GM20431 (cell line): ENCODE data around the gene RAPGEF5.

Source experiments
- in situ Hi-C: fragments of 300-500 bp; cut with MseI, MboI; formaldehyde crosslinking; loops from one replicate; pipeline ENCODE4 v1.15.0; 2020; ENCODE audit warnings: low sequenced_read_pairs; ENCODE audit not compliant: unreplicated experiment

RAPGEF5 gene

DNA sequence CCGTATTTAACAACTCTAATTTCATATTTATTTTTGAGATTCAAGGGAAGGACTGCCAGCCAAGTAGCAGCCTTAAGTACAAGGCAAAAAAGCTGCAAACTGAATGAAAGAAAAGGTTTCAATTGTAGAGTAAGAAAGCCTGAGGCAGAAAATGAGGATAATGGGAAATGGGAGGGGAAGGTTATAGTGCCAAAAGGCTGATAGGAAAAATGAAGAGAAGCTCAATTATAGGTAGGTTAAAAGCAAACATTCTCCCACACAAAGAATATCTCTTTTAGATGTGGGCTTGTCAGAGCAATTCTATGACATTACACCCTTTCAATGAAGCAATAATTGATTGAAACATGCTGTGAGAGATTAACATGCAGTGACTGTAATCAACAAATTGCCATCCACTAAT lies 175.3 kb downstream of the RAPGEF5 start:
- in situ Hi-C loops = no loop called here

DNA sequence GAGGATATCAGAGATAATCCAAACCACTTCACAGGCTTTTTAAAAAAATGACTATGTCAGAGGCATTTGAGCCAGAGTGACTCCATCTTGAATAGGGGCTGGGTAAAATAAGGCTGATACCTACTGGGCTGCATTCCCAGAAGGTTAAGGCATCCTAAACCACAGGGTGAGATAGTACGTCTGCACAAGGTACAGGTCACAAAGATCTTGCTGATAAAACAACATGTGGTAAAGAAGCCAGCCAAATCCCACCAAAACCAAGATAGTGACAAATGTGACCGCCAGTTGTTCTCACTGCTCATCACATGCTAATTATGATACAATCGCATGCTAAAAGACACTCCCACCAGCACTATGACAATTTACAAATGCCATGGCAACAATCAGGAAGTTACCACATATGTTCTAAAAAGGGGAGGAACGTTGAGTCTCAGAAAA lies 177.5 kb downstream of the RAPGEF5 start:
- in situ Hi-C loops = no loop called here

DNA sequence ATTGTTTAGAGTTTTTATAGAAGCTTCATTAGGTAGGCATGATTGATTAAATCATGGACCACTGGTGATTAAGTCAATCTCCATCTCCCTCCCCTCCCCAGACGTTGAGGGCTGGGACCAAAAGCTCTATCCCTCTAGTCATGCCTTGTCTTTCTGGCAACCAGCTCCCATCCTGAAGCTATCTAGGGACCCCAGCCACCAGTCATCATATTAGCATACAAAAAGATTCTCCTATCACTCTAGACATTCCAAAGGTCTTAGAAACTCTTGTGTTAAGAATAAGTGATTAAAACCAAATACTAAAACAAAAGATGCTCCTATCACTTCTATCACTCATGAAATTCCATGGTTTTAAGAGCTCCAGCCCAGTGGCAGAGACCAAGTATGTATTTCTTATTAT lies 178.2 kb downstream of the RAPGEF5 start:
- in situ Hi-C loops = no loop called here

DNA sequence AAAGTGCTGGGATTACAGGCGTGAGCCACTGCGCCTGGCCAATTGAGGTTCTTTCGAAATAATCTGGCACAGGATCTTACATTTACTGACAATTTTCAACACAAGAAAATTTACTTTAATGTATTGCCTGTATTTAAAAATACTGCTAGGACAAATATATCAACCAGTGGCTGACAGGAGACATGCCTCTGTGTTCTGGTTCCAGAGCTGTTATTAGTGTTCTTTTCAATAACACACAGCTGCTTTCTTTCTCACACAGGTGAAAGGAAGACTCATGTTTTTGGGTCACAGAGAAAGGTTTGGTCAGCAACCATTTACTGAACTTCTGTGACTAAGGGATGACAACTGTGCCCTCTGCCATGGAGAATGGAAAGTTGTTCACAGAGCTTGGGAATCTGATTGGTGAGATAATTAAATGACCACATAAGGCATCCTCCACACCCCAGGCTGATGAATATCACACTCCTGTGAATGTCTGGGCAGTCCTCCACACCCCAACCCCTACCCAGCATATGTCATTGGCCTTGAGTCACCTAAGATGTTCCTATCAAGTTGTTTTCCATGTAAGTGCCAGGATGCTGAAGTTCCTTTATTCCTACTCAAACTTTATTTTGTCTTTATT lies 180.1 kb downstream of the RAPGEF5 start:
- in situ Hi-C loops = no loop called here

DNA sequence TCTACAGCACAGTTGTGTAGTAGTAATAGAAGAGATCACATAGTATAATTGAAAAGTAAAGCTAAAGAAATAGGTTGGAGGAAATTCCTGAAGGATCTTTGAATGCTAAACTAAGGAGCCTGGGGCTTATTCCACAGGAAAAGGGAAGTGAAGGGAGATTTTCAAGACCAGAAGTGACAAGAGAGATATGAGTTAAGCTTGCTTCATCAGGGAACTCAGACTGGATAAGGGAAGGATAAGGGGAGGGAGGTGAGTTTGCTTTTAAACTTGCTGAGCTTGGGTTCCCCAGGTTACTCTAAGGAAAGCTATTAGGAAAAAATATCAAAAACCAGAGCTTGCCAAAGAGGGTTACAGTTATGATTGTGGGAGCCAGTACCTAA lies 182.4 kb downstream of the RAPGEF5 start:
- in situ Hi-C loops = no loop called here

DNA sequence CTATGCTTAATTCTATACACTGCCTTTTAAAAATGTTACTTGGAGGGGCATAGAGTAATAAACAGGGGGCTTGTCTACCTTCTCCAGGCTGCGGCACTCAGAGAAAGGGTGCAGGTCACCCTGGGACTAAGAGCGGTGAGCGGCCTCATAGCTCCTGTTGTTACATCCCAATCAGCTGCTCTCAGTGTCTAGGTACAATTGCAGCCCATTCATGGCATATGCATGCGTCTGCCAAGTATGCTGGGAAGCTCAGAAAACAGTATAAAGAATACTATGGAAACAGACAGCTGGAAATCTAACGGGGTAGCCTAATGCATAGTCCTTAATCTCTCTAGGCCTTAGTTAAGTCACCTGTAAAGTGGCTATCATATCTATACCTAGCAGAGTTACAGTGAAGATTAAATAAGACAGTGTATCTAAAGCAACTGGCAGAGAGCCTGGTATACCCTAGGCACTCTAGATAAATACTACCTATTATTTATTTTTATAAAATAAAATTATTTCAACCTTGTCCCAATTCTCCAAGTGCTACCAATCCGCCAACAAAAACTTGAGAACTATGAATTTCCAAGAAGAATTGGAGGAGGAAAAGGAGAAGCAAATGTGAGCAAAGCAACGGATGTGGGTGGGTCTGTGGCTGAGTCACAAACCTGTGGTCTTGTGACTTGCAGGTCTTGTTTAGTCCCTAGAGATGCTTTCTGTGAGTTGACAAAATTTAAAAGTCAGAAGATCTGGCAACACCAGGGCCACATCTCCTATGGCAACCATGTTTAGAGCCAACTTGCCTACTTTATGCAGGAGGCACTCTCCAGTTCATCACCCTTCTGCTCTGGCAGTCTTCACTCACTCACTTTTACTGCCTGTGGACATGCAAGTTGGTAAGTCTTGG lies 183.0 kb downstream of the RAPGEF5 start:
- in situ Hi-C loops = no loop called here

DNA sequence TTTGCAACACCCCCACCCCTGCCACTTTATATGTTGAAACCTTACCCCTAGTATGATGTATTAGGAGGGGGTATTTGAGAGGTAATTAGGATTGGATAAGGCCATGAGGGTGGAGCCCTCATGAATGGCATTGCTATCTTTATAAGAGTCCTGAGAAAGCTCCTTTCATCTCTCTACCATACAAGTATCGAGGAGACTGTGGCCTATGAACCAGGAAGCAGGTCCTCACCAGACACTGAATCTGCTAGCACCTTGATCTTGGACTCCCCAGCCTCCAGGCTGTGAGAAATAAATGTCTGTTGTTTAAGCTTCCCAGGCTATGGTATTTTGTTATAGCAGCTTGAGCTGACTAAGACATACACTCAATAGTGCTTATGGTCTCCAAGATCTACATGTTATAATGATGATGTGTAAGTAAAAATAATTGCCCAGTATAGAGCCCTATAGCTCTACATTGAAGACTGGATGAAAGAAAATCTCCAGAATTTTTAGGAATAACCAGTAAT lies 188.8 kb downstream of the RAPGEF5 start:
- in situ Hi-C loops = no loop called here

DNA sequence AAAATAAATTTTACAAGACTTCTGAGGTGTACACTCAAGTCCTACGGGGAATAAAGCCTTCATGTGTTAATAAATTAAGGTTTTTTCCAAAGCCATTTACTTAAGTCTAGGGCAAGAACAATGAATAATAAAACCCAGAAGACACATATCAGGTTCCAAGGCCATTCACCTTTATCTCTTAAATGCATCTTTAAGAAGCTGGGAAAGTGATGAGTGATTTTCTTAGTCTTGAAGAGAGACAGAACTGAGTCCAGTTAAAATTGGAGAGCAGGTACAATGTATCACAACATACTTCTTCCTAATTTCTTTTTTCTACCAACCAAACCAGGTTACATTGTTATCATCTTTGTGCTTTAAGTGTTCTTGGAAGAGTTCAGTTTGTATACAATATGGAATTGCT lies 189.5 kb downstream of the RAPGEF5 start:
- in situ Hi-C loops = no loop called here

DNA sequence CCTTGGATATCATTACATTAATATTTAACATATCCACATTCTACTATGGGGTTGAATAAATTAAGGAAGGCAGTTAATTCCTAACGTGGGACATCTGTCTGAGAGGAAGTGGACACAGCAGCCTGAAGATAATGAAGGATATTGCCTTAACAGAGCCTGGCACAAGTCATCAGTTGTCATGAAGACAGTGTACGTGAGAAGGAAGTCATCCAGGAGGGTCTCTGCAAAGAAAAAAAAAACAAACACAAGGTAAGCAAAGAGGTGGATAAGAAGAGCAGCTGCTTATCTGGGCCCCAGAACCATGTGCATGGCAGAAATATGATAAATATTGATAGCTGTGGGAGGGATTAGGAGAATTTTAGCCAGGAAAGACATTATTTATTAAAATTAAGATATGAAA lies 190.0 kb downstream of the RAPGEF5 start:
- in situ Hi-C loops = no loop called here

DNA sequence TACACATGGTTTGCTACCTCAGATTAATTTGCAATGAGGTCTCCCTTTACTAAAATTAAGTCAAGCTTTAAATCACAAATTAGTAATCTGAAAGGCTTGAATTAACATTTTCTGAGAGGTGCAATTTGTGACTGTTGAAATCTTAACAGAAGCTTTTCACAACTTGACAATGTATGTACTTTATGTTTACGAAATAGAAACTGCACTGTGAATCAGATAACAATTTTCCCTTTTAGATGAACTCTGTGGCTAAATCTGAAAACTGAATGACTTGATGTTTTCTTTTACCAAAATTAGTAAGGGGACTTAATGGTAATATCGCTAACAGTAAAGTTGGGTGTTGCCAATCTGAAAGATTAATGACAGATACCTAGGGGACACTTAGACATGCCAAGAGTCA lies 197.6 kb downstream of the RAPGEF5 start:
- in situ Hi-C loops = no loop called here

DNA sequence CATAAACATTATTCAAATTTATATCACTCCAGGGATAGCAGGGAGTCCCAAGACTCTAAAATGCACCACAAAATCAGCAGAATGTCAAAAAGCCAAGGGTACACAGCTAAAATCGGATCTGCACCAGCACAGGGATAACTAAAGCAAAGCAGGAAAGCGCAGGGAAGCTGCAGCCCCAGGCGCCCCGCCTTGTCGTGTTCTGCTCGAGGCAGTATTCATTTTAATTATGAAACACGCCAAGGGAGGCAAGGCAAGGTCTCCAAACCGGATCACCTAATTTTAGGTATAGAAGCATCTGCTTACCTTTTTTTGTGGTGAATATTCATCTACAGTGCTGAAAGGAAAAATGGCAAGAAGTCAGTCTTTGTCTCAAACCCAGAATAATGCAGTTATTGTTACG lies 199.4 kb downstream of the RAPGEF5 start:
- in situ Hi-C loops = no loop called here

DNA sequence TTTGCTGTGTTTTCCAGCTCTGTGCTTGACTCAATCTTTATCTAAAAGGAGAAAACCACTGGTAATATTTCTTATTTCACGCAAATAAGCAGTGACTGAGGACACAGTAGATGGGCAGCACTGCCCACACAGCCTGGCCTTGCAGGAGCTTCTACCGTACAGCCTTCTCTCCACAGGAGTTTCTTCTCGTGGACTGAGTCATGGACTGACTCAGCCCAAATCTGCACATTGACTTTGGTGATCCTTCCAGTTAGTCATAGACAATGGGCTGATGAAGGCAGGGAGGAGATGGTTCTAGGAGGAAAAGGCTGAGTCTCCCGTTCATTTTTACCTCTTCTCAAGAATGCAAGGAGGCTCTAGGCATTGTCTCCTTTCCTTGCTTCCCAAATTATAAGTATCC lies 200.7 kb downstream of the RAPGEF5 start:
- in situ Hi-C loops = no loop called here

DNA sequence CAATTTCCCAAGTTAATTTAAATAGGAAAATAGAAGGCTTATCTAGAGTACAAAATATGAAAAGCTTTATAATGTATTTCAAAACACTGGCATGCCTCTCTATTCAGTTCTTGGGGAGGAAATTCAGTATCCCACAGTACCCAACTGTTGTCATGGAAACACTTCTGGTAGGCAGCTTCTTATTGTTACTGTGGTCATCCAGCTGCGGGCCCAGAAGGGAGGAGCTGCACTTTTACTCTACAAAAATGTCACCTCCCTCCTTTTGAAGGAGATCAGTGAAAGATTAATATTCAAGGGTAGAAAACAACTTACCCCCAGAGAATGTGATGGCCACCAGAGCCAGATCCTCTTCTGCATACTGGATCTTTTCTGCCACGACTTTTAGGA lies 202.8 kb downstream of the RAPGEF5 start:
- in situ Hi-C loops = no loop called here

DNA sequence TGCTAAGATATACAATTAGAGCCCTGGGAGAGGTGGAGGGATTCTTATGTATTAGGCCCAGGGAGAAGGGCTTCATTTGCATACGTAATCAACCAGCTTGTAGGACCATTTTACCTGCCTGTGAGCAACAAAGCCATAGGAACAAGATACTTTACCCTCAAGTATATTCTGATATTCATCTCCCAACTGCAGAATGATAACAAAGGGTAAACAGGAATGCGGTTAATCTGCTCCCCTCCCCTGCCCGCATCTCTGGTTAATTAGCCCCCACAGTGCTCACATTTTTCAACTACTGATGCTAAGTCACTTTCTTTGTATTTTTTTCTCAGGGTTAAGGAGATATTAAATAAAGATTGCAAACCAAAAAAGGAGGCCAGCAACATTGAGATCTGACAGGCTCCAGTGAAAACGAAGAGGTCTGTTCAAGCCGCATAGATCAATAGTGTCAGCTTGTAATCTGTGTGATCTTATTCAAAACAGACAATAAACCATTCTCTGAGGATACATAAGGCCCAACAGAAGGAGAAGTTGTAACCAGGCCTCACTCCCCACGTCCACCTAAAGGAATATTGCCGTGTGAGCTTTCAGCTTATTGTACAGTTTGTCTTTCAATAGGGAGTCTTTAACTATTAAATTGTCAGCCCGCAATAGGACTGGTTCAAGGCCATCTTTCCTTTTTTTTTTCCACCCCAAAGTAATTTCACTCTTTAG lies 203.4 kb downstream of the RAPGEF5 start:
- in situ Hi-C loops = no loop called here

DNA sequence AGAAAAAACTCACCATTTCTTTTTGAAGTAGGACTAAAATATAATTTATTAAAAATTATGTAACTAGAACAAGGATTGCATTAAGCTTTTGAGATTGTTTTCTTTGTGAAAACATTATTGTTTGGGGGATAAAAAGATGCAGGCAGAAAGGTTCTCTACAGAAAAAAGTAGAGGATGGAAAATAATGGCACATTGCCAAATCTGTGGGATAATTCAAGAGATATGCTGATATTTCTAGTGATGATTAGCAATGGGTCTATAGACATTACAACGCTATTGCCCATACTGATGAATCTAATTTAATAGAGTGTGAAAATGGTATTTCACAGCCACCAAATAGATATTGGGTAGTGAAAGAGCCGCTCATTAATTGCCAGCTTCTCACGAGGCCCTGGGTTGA lies 204.3 kb downstream of the RAPGEF5 start:
- in situ Hi-C loops = no loop called here

DNA sequence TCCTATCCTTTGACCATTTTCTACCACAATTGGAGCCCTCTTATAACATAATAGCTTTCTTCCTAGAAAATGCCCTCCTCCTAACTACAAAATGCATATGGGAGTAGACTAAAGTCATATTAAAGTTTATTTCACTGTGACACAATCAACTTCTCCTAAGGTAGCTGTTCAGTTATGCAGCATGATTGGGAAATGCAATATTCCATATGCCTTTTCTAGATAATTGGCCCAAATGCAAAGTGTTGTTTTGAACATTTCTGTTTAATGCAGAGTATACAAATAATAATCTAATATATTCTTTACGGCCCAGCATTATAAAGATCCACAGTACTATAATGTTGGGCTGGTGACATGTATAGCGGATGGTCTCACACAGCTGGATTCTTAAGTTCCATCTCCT lies 205.1 kb downstream of the RAPGEF5 start:
- in situ Hi-C loops = no loop called here

DNA sequence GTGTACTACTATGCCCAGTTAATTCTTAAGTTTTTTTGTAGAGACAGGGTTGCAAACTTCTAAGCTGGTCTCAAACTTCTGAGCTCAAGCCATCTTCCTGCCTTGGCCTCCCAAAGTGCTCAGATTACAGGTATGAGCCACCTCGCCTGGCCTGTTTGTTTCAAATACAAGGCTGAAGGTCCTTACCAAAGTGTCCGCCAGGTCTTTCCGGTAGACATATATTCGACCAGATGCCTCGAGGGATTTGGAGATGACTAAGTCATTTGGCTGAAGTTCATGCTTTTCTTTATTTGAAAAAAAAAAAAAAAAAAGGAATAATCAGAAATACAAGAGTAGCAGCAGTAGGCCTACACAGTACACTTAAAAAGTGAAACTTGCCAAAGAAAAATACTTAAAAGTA lies 206.7 kb downstream of the RAPGEF5 start:
- in situ Hi-C loops = no loop called here

DNA sequence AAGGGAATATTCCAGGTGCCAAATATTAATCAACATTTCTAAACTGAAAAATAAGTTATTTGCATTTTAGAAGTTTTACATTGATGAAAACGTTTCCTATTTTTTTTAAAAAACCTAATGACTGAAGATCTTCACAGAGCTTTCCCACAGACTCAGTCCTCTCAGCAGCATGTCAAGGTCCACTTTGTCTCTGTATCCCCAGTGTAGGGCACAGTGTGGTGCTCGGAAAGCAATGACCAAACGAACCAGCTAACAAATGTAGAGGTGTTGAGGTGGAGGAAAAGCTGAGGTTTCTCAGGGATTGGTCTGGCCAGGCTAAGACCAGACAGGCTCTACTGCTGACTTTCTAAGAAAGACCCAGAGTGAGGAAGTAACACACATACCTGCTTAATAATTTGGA lies 209.1 kb downstream of the RAPGEF5 start:
- in situ Hi-C loops = no loop called here

DNA sequence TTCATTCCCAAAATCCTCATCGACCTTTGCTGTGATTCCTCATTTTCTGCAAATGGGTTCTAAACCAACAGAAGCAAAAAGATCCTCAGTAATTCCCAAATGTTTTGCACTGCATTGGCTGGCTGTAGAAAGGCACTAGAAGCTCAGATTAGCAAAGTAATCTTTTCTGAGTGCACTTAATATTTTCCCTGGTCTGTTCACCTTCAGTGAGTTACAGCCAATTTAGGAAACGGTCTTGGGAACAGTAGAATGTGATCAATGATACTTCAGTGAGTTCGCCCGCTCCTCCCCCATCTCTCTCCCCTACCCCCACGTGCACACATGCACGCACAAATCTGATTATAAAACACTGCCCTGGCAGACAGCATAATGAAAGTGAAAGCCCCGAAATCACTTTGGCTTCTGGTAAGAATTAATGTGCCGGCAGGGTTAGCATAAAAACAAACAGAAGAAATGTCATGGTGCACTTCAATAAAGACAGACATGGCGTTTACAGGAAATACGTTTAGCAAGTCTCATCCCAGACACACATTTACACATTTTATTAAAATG lies 209.9 kb downstream of the RAPGEF5 start:
- in situ Hi-C loops = no loop called here

DNA sequence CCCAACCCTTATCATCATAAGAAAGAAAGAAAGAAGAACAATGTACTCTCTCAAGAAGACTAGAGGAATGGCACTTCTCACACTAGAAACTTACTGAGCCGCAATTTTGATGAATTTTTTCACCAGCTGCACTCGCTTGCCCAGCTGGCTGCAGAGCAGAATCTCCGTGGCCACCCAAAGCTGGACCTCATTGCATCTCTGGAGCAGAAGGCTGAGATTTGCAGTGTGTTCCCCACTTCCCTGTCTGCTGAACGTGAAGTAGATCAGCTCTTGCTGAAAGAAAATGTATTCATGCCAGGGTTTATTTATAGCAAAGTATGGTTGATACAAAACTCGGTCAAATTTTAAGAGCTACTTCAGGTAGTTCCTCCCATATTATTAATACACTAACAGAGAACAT lies 212.0 kb downstream of the RAPGEF5 start:
- in situ Hi-C loops = no loop called here

DNA sequence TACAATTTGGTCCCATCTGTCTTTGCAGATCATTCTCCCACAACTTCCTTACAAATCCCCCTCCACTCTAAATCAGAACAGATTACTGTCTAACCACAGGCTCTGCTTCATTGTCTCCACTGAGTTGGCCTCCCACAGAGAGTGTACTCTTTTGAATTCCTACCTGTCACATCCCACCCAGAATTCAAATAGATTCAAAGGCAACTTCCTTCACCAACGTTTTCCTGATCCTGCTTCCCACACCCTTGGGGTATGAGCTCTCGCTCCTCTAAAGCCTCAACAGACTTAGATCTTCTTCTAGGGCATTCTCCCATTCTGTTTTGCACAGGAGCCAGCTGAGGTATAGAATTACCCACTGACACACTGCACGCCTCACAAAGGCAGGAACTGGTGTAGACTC lies 213.5 kb downstream of the RAPGEF5 start:
- in situ Hi-C loops = no loop called here
